Stomach (tissue), 9 donors: Measurements from ENCODE around the gene ZNF511. TPM values are rescaled to one million over a fixed set of nuclear protein-coding genes. Genes with fewer than 3 reads are reported as not detected.

Experiments used
- DNase-seq, 2 donors: peaks; one replicate each; pipeline versions ENCODE4 v3.0.0 to v3.0.0-alpha.2; 2013 to 2019
- H3K27ac ChIP-seq, 5 donors: fragments of 200-600 bp in 4 of 5; sonication (generic) in 4 of 5; one replicate each; pipeline ENCODE4 v1.5.1; 2013 to 2019; ENCODE audit warnings: mild to moderate bottlenecking in 1 of 5, moderate library complexity in 1 of 5
- H3K27me3 ChIP-seq, 3 donors: fragments of 200-600 bp; sonication (generic); one replicate each; pipeline ENCODE4 v1.5.1; 2017 to 2019; ENCODE audit warnings: mixed run types in 1 of 3
- H3K36me3 ChIP-seq, 4 donors: fragments of 200-600 bp; sonication (generic); 1 replicate in 3 of 4; 2 replicates in 1 of 4; pipeline ENCODE4 v1.5.1; 2016 to 2019
- H3K4me1 ChIP-seq, 4 donors: fragments of 200-600 bp; sonication (generic); one replicate each; pipeline ENCODE4 v1.5.1; 2016 to 2019
- H3K4me3 ChIP-seq, 4 donors: fragments of 200-600 bp; sonication (generic) in 3 of 4; one replicate each; pipeline ENCODE4 v1.5.1; 2016 to 2019; ENCODE audit warnings: mild to moderate bottlenecking in 1 of 4
- H3K9me3 ChIP-seq, 4 donors: fragments of 200-600 bp; sonication (generic); one replicate each; pipeline ENCODE4 v1.5.1; 2016 to 2019
- EP300 ChIP-seq: sonication (generic); formaldehyde crosslinking; IDR thresholded peaks from one replicate; pipeline ENCODE4 v1.6.1; 2017; ENCODE audit warnings: antibody characterized with exemption
- POLR2A ChIP-seq, 4 donors: fragments of 450-650 bp; IDR thresholded peaks; one replicate each; pipeline ENCODE4 v1.6.1; 2016; ENCODE audit warnings: antibody characterized with exemption in 4 of 4, control low read depth in 2 of 4, mild to moderate bottlenecking in 1 of 4, moderate library complexity in 1 of 4
- POLR2AphosphoS5 ChIP-seq, 3 donors: sonication (generic); formaldehyde crosslinking; IDR thresholded peaks; one replicate each; pipeline ENCODE4 v1.6.1; 2016; ENCODE audit warnings: antibody characterized with exemption in 3 of 3
- WGBS, 5 donors: extraction: QIAGEN DNeasy Blood & Tissue Kit in 3 of 5; methylation state at CpG; one replicate each; pipeline versions ENCODE4 v1.1.5 to v1.1.7; 2013 to 2018; 5-methylcytosine and 5-hydroxymethylcytosine counted together
- intact Hi-C: fragments of 100-400 bp; cut with DNase I; formaldehyde crosslinking; loops from one replicate; pipeline ENCODE4 v1.15.1; 2023; ENCODE audit warnings: low total_unique reads
- polyA plus RNA-seq, 3 donors: library from polyadenylated mRNA; stranded (reverse); fragments of 200-250 nt; gene quantifications; one replicate each; pipeline ENCODE4 v1.2.3, GENCODE V29; 2013
- total RNA-seq, 5 donors: library from RNA; depleted of rRNA; stranded (reverse); fragments of >200 nt; gene quantifications; one replicate each; pipeline versions ENCODE4 v1.1.0 to v1.2.3, GENCODE V29; 2014 to 2016
- TF ChIP-seq, protein P1 (sequence below), 7 experiments: fragments of 450-650 bp in 4 of 7; fragments of 200-600 bp in 3 of 7; sonication (generic) in 3 of 7; IDR thresholded peaks; one replicate each; pipeline ENCODE4 v1.5.1; 2016 to 2019; ENCODE audit warnings: antibody characterized with exemption in 7 of 7, control low read depth in 2 of 7, mild to moderate bottlenecking in 1 of 7
- donor health status: healthy with polysubstance abuse.
- donor health status: Bipolar disorder and iron deficiency.
- donor health status: healthy.

The ZNF511 gene
- total and polyA plus RNA-seq, 8 donors, result 12.7 to 82.1 (median 55.9) TPM

DNA sequence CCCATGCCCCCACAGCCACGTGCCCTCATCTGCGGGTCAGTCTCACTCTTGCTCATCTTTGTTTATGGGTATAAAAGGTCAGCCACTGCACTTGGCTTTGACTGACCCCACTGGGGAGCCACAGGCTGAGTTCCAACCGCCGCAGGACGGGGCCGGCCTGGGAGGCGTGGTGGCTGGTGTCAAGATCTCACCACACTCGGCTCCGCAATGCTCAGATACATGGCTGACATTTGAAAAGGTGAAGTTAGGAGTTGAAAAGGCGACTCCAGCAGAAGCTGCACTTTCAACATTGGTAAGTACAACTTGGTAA lies 14.9 kb upstream of the ZNF511 start:
- no peak overlapping the region for H3K4me3 ChIP-seq
- no peaks in the 10 kb centered on the region for H3K9me3 ChIP-seq
- intact Hi-C loops, result no loop called here
- H3K27me3 ChIP-seq, result no peaks in the 10 kb centered on the region
- H3K4me1 ChIP-seq, result peaks cover 0 to 15% (median 0%) of the 10 kb centered on the region in 4 donors
- TF ChIP-seq, protein P1, sequence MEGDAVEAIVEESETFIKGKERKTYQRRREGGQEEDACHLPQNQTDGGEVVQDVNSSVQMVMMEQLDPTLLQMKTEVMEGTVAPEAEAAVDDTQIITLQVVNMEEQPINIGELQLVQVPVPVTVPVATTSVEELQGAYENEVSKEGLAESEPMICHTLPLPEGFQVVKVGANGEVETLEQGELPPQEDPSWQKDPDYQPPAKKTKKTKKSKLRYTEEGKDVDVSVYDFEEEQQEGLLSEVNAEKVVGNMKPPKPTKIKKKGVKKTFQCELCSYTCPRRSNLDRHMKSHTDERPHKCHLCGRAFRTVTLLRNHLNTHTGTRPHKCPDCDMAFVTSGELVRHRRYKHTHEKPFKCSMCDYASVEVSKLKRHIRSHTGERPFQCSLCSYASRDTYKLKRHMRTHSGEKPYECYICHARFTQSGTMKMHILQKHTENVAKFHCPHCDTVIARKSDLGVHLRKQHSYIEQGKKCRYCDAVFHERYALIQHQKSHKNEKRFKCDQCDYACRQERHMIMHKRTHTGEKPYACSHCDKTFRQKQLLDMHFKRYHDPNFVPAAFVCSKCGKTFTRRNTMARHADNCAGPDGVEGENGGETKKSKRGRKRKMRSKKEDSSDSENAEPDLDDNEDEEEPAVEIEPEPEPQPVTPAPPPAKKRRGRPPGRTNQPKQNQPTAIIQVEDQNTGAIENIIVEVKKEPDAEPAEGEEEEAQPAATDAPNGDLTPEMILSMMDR (IDR thresholded peaks at IDR 0.05), result no peak
- TF ChIP-seq POLR2AphosphoS5 (IDR thresholded peaks at IDR 0.05) (no peak), POLR2A (IDR thresholded peaks at IDR 0.05) (no peak), EP300 (no peak)
- peak overlapping the region in 2 of 5 donors; percentile 15 to 35 for H3K27ac ChIP-seq
- 92 to 95% (median 95%) methylated on average over 10 of the region's 10 CpGs for WGBS, 5 donors
- no peak for DNase-seq
- peaks cover 84 to 90% (median 90%) of the 10 kb centered on the region in 4 donors for H3K36me3 ChIP-seq

DNA sequence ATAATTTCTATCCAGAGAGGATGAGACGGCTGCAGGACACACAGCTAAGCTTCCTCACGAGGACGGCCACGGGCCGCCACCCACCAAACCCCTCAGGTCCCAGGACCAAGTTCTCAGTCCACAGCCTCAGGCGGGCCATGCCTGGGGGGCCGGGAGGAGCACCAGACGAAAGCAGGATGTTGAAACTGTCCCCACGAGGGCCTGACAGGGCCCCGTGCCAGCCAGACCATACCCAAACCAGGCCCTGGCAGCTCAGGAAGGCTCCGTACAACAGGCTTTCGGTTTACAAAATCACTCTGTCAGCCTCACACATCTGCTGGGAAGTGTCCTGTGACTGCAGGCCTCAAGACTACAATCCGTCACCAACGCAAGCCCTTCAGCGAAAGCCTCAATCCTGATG lies 14.5 kb upstream of the ZNF511 start:
- Histone ChIP-seq H3K27ac (peak overlapping the region in 1 of 5 donors; percentile 35), H3K4me1 (peaks cover 0 to 15% (median 0%) of the 10 kb centered on the region in 4 donors), H3K27me3 (no peaks in the 10 kb centered on the region), H3K9me3 (no peaks in the 10 kb centered on the region), H3K36me3 (peaks cover 84 to 90% (median 90%) of the 10 kb centered on the region in 4 donors), H3K4me3 (no peak overlapping the region)
- WGBS, 5 donors, result 77 to 91% (median 87%) methylated on average over 15 of the region's 15 CpGs
- DNase-seq, result no peak
- no peak for TF ChIP-seq POLR2AphosphoS5 (IDR thresholded peaks at IDR 0.05)
- TF ChIP-seq POLR2A (IDR thresholded peaks at IDR 0.05), result no peak
- no peak for TF ChIP-seq EP300
- TF ChIP-seq, protein P1 (IDR thresholded peaks at IDR 0.05), result no peak
- intact Hi-C loops, result no loop called here

DNA sequence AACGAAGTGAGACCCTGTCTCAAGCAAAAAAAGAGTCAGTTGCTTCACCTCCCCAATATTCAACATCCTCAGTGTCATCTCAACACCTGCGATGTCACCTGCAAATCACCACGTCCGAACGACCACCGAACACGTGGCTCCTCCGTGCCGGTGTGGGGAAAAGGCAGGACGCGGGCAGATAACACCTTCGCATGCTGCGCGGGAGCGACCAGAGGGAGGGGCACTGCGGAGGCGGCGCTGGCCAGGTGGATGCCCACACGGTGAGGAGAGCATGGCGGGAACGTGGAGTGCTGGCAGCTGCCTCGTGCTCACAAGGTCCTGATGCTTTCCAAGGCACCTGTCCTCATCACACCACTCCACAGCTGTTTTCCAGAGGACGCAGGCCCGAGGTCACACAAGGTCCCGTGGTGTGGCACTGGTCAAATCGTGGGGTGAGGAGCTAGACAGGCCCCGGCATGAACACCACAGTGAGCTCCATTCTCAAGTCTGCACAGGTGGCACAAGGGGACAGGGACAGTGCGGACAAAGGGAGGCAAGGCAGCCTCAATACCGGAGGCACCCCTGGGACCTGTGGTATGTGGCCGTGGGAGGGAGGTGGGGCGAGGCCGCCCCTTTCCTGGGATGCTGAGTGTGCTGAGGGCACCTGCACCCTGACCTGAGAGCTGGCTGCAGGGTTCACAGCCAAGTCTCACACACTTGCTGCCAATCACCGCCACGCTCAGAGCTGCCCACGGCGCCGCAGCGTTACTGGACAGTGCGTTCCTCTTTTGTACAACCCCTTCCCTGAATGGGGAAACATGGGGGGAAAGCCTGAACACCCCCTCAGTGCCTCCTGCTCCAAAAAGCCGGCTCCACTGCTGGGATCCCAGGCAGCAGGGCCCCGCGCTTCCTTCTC lies 13.0 kb upstream of the ZNF511 start:
- no peak for TF ChIP-seq EP300
- Histone ChIP-seq H3K4me3 (no peak overlapping the region), H3K9me3 (no peaks in the 10 kb centered on the region), H3K36me3 (peaks cover 79 to 90% (median 90%) of the 10 kb centered on the region in 4 donors), H3K4me1 (peaks cover 0 to 15% (median 0%) of the 10 kb centered on the region in 4 donors), H3K27ac (no peak overlapping the region), H3K27me3 (no peaks in the 10 kb centered on the region)
- WGBS, 5 donors, result 93 to 95% (median 94%) methylated on average over 39 to 42 of the region's 42 CpGs
- DNase-seq, result no peak
- intact Hi-C loops, result no loop called here

DNA sequence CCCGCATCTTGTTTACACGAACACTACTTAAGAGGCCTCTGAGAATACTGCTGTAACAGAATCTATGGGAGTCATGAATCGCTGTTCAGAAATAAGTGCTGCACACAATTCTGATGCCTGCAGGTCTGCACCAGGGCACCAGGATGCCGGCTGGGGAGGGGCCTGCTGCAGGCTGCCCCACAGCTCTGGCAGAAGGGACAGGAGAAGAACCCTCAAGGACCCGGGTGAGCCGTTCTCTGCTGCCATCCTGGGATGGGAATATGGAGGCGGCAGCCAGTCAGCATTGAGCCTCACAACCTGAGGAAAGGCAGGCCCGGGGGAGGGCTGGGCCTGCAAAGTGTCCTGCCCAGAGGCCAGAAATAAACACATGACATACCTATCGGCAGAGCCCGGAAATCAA lies 11.2 kb upstream of the ZNF511 start:
- no peaks in the 10 kb centered on the region for H3K9me3 ChIP-seq
- no peak for TF ChIP-seq EP300
- H3K4me3 ChIP-seq, result no peak overlapping the region
- WGBS, 5 donors, result 91 to 97% (median 96%) methylated on average over 10 of the region's 10 CpGs
- H3K27ac ChIP-seq, result no peak overlapping the region
- DNase-seq, result no peak
- no peaks in the 10 kb centered on the region for H3K27me3 ChIP-seq
- intact Hi-C loops, result no loop called here
- H3K36me3 ChIP-seq, result peaks cover 88 to 100% (median 99%) of the 10 kb centered on the region in 4 donors
- peaks cover 0 to 15% (median 0%) of the 10 kb centered on the region in 4 donors for H3K4me1 ChIP-seq

DNA sequence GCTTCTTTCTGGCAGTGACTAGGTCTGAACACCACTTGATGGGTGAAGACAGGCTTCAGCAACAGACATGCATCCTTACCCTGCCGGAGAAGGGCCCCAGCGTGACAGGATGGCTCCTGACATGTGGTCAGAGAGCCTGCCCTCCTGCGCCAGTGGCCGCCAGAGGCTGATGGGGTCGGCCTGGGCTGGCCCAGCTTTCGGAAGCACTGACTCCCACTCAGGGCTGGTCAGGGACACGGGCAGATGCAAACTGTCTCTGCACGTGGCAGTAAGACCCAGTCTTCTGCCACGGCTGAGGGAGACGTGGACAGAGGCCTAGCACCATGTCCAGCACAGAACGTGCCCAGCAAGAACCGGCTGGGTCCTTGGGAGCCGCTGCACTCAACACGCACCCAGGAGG lies 10.2 kb upstream of the ZNF511 start:
- intact Hi-C loops, result no loop called here
- Histone ChIP-seq H3K27ac (no peak overlapping the region), H3K36me3 (peaks cover 78 to 99% (median 98%) of the 10 kb centered on the region in 4 donors), H3K27me3 (no peaks in the 10 kb centered on the region), H3K4me1 (peaks cover 0 to 9% (median 2%) of the 10 kb centered on the region in 4 donors), H3K4me3 (no peak overlapping the region), H3K9me3 (no peaks in the 10 kb centered on the region)
- DNase-seq, result no peak
- no peak for TF ChIP-seq EP300
- TF ChIP-seq POLR2A (IDR thresholded peaks at IDR 0.05), result no peak
- TF ChIP-seq, protein P1 (IDR thresholded peaks at IDR 0.05), result no peak
- TF ChIP-seq POLR2AphosphoS5 (IDR thresholded peaks at IDR 0.05), result no peak
- 92 to 97% (median 94%) methylated on average over 12 to 14 of the region's 14 CpGs for WGBS, 5 donors
